ENCODE results near the gene RFX3. TPM values are rescaled to one million over a fixed set of nuclear protein-coding genes. Genes with fewer than 3 reads are reported as not detected.

Gene RFX3
- total RNA-seq, 1 donor from 2014 or later, result 12.1 TPM

GRCh38 chr9:3401221-3401954, 124.4 kb downstream of the RFX3 start:
- no peak overlapping the region for H2AFZ ChIP-seq (ENCODE audit: low read depth, low read length)
- no peaks in the 10 kb centered on the region for H3K79me2 ChIP-seq (ENCODE audit: insufficient read depth, low read length)
- TF ChIP-seq, protein P1, sequence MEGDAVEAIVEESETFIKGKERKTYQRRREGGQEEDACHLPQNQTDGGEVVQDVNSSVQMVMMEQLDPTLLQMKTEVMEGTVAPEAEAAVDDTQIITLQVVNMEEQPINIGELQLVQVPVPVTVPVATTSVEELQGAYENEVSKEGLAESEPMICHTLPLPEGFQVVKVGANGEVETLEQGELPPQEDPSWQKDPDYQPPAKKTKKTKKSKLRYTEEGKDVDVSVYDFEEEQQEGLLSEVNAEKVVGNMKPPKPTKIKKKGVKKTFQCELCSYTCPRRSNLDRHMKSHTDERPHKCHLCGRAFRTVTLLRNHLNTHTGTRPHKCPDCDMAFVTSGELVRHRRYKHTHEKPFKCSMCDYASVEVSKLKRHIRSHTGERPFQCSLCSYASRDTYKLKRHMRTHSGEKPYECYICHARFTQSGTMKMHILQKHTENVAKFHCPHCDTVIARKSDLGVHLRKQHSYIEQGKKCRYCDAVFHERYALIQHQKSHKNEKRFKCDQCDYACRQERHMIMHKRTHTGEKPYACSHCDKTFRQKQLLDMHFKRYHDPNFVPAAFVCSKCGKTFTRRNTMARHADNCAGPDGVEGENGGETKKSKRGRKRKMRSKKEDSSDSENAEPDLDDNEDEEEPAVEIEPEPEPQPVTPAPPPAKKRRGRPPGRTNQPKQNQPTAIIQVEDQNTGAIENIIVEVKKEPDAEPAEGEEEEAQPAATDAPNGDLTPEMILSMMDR (IDR thresholded peaks at IDR 0.05; ENCODE audit: insufficient read depth, low read depth, low read length), result no peak
- no peak for TF ChIP-seq EZH2 (IDR thresholded peaks at IDR 0.05; ENCODE audit: insufficient read depth, low read length)
- H4K20me1 ChIP-seq (ENCODE audit: insufficient read depth, low read length), result peaks cover 7% of the 10 kb centered on the region
- Mint-ChIP-seq H3K4me1 (ENCODE audit: low read depth, unreplicated experiment) (no peaks in the 10 kb centered on the region), H3K27me3 (ENCODE audit: low read depth, unreplicated experiment) (no peaks in the 10 kb centered on the region), H3K27ac (ENCODE audit: unreplicated experiment) (no peak overlapping the region), H3K4me3 (ENCODE audit: unreplicated experiment) (no peak overlapping the region), H3K9me3 (ENCODE audit: unreplicated experiment) (peaks cover 2% of the 10 kb centered on the region), H3K36me3 (ENCODE audit: low read depth, unreplicated experiment) (peaks cover 2% of the 10 kb centered on the region)
- H3K4me3 ChIP-seq (ENCODE audit: insufficient read depth, low read depth, low read length), result no peak overlapping the region
- no peaks in the 10 kb centered on the region for H3K4me1 ChIP-seq (ENCODE audit: insufficient read depth, low read length)
- FAIRE-seq (no peak), DNase-seq (ENCODE audit: low read depth) (peak; percentile 63)
- H3K9ac ChIP-seq (ENCODE audit: low read length), result no peak overlapping the region
- no peaks in the 10 kb centered on the region for H3K36me3 ChIP-seq (ENCODE audit: insufficient read depth, low read length)
- H3K4me2 ChIP-seq (ENCODE audit: low read length), result no peak overlapping the region
- no peaks in the 10 kb centered on the region for H3K27me3 ChIP-seq (ENCODE audit: insufficient read depth, low read length)
- H3K27ac ChIP-seq (ENCODE audit: low read depth, low read length), result no peak overlapping the region
- no peaks in the 10 kb centered on the region for H3K9me3 ChIP-seq (ENCODE audit: insufficient read depth, low read depth, low read length)

GRCh38 chr9:3398232-3398648, 127.6 kb downstream of the RFX3 start:
- Histone ChIP-seq H3K4me2 (ENCODE audit: low read length) (no peak overlapping the region), H3K79me2 (ENCODE audit: insufficient read depth, low read length) (no peaks in the 10 kb centered on the region), H3K4me3 (ENCODE audit: insufficient read depth, low read depth, low read length) (no peak overlapping the region), H3K27me3 (ENCODE audit: insufficient read depth, low read length) (no peaks in the 10 kb centered on the region), H3K27ac (ENCODE audit: low read depth, low read length) (no peak overlapping the region), H3K9me3 (ENCODE audit: insufficient read depth, low read depth, low read length) (no peaks in the 10 kb centered on the region), H4K20me1 (ENCODE audit: insufficient read depth, low read length) (peaks cover 7% of the 10 kb centered on the region), H2AFZ (ENCODE audit: low read depth, low read length) (no peak overlapping the region), H3K4me1 (ENCODE audit: insufficient read depth, low read length) (no peaks in the 10 kb centered on the region), H3K9ac (ENCODE audit: low read length) (no peak overlapping the region), H3K36me3 (ENCODE audit: insufficient read depth, low read length) (no peaks in the 10 kb centered on the region)
- no peak for FAIRE-seq
- Mint-ChIP-seq H3K9me3 (ENCODE audit: unreplicated experiment) (no peaks in the 10 kb centered on the region), H3K27ac (ENCODE audit: unreplicated experiment) (no peak overlapping the region), H3K4me3 (ENCODE audit: unreplicated experiment) (no peak overlapping the region), H3K27me3 (ENCODE audit: low read depth, unreplicated experiment) (no peaks in the 10 kb centered on the region), H3K4me1 (ENCODE audit: low read depth, unreplicated experiment) (no peaks in the 10 kb centered on the region), H3K36me3 (ENCODE audit: low read depth, unreplicated experiment) (peaks cover 2% of the 10 kb centered on the region)
- TF ChIP-seq, protein P1 (IDR thresholded peaks at IDR 0.05; ENCODE audit: insufficient read depth, low read depth, low read length), result no peak
- TF ChIP-seq EZH2 (IDR thresholded peaks at IDR 0.05; ENCODE audit: insufficient read depth, low read length), result no peak
- no peak for DNase-seq (ENCODE audit: low read depth)

GRCh38 chr9:3397766-3398165, 128.0 kb downstream of the RFX3 start:
- H3K36me3 ChIP-seq (ENCODE audit: insufficient read depth, low read length), result no peaks in the 10 kb centered on the region
- H3K4me2 ChIP-seq (ENCODE audit: low read length), result no peak overlapping the region
- no peaks in the 10 kb centered on the region for H3K4me1 Mint-ChIP-seq (ENCODE audit: low read depth, unreplicated experiment)
- H3K27me3 ChIP-seq (ENCODE audit: insufficient read depth, low read length), result no peaks in the 10 kb centered on the region
- H3K4me1 ChIP-seq (ENCODE audit: insufficient read depth, low read length), result no peaks in the 10 kb centered on the region
- H3K27me3 Mint-ChIP-seq (ENCODE audit: low read depth, unreplicated experiment), result no peaks in the 10 kb centered on the region
- no peaks in the 10 kb centered on the region for H3K79me2 ChIP-seq (ENCODE audit: insufficient read depth, low read length)
- TF ChIP-seq, protein P1 (IDR thresholded peaks at IDR 0.05; ENCODE audit: insufficient read depth, low read depth, low read length), result no peak
- no peak for TF ChIP-seq EZH2 (IDR thresholded peaks at IDR 0.05; ENCODE audit: insufficient read depth, low read length)
- DNase-seq (ENCODE audit: low read depth) (no peak), FAIRE-seq (no peak)
- H3K9me3 ChIP-seq (ENCODE audit: insufficient read depth, low read depth, low read length), result no peaks in the 10 kb centered on the region
- H3K4me3 Mint-ChIP-seq (ENCODE audit: unreplicated experiment), result no peak overlapping the region
- no peak overlapping the region for H3K9ac ChIP-seq (ENCODE audit: low read length)
- peaks cover 7% of the 10 kb centered on the region for H4K20me1 ChIP-seq (ENCODE audit: insufficient read depth, low read length)
- no peak overlapping the region for H3K27ac Mint-ChIP-seq (ENCODE audit: unreplicated experiment)
- H3K27ac ChIP-seq (ENCODE audit: low read depth, low read length), result no peak overlapping the region
- H3K4me3 ChIP-seq (ENCODE audit: insufficient read depth, low read depth, low read length), result no peak overlapping the region
- H3K36me3 Mint-ChIP-seq (ENCODE audit: low read depth, unreplicated experiment), result peaks cover 2% of the 10 kb centered on the region
- no peak overlapping the region for H2AFZ ChIP-seq (ENCODE audit: low read depth, low read length)
- no peaks in the 10 kb centered on the region for H3K9me3 Mint-ChIP-seq (ENCODE audit: unreplicated experiment)

Measured in astrocyte (in vitro differentiated cells and primary cell).